ENCODE measurements around the gene WDR36. TPM values are rescaled to one million over a fixed set of nuclear protein-coding genes. Genes with fewer than 3 reads are reported as not detected.

Gene WDR36
- polyA plus RNA-seq, 1 of the 3 experiments (the other 2 are of a cell fraction), result 6.7 TPM

- TF ChIP-seq CTCF (IDR thresholded peaks at IDR 0.05), result peak; percentile 99
Measured at GRCh38 chr5:111158105-111158744, 66.1 kb downstream of the WDR36 start (continued).

GRCh38 chr5:111159845-111160244 lies 67.7 kb downstream of the WDR36 start:
- H3K27me3 ChIP-seq (ENCODE audit: insufficient read depth), result no peaks in the 10 kb centered on the region
- no peaks in the 10 kb centered on the region for H3K36me3 ChIP-seq (replicated peaks in 1 of 2; ENCODE audit: control insufficient read depth in 1 of 2, insufficient read depth in 2 of 2, low read length in 1 of 2)
- CTCF ChIA-PET, result interaction anchor here (0.8 to 5.0 kb wide), 9 partner anchors 10 to 321 kb away, joined by 3 to 35 read pairs (median 7); partner anchors contain the start of gene CAMK4
- H3K27ac ChIP-seq (ENCODE audit: low read depth in 2 of 2, low read length in 1 of 2), result no peak overlapping the region
- H3K4me3 ChIP-seq (ENCODE audit: low read depth in 2 of 2, low read length in 1 of 2), result no peak overlapping the region
- DNase-seq, result no peak
- H3K4me1 ChIP-seq (ENCODE audit: control insufficient read depth in 1 of 2, insufficient read depth in 2 of 2, low read depth in 1 of 2, low read length in 1 of 2), result no peaks in the 10 kb centered on the region; a peak in 1 of 4 replicates
- no peak for TF ChIP-seq TCF12 (IDR thresholded peaks at IDR 0.05)
- TF ChIP-seq TEAD4 (IDR thresholded peaks at IDR 0.05; ENCODE audit: borderline replicate concordance, insufficient read depth), result no peak
- no peak for TF ChIP-seq NRF1 (IDR thresholded peaks at IDR 0.05; ENCODE audit: low read depth, low read length)
- no peak for TF ChIP-seq MAX (IDR thresholded peaks at IDR 0.05; ENCODE audit: low read depth)
- TF ChIP-seq EZH2phosphoT487 (IDR thresholded peaks at IDR 0.05; ENCODE audit: borderline replicate concordance, low read depth), result no peak
- TF ChIP-seq GABPA (IDR thresholded peaks at IDR 0.05; ENCODE audit: low read depth), result no peak
- peak; percentile 11; the same call in 1 of the 2 replicates for TF ChIP-seq CTCF (IDR thresholded peaks at IDR 0.05)
- peak; percentile 19; the same call in 1 of the 2 replicates for TF ChIP-seq SMC3 (IDR thresholded peaks at IDR 0.05; ENCODE audit: low read depth, low read length)
- peak; percentile 49 for TF ChIP-seq RAD21 (IDR thresholded peaks at IDR 0.05; ENCODE audit: low read length)
- no peak overlapping the region for H3K9ac ChIP-seq
- H2AFZ ChIP-seq (ENCODE audit: low read depth), result no peak overlapping the region
- no peaks in the 10 kb centered on the region for H4K20me1 ChIP-seq (ENCODE audit: insufficient read depth)
- no peaks in the 10 kb centered on the region for H3K79me2 ChIP-seq (ENCODE audit: insufficient read depth)
- no peaks in the 10 kb centered on the region for H3K9me2 ChIP-seq
- POLR2A ChIA-PET, result no interaction called here
- WGBS (ENCODE audit: low lambda C conversion rate), result 72% methylated on average over 7 of the region's 7 CpGs
- no peak overlapping the region for H3K4me2 ChIP-seq
- no peaks in the 10 kb centered on the region for H3K9me3 ChIP-seq
- H3F3A ChIP-seq (replicated peaks; ENCODE audit: insufficient read depth), result no peaks in the 10 kb centered on the region

GRCh38 chr5:111163000-111163399 lies 70.9 kb downstream of the WDR36 start:
- no peak for DNase-seq
- CTCF ChIA-PET, result interaction anchor here (0.6 to 1.1 kb wide), 4 partner anchors 21 to 368 kb away, joined by 3 to 5 read pairs (median 4); no protein-coding TSS in a partner anchor
- no peak overlapping the region for H3K4me3 ChIP-seq (ENCODE audit: low read depth in 2 of 2, low read length in 1 of 2)
- TF ChIP-seq RCOR1 (IDR thresholded peaks at IDR 0.05; ENCODE audit: low read length) (no peak), RAD21 (IDR thresholded peaks at IDR 0.05; ENCODE audit: low read length) (no peak), MXI1 (IDR thresholded peaks at IDR 0.05; ENCODE audit: low read depth, low read length) (no peak), FOXM1 (IDR thresholded peaks at IDR 0.05; ENCODE audit: low read depth) (no peak), FOSL2 (IDR thresholded peaks at IDR 0.05; ENCODE audit: borderline replicate concordance, low read depth) (no peak), GABPA (IDR thresholded peaks at IDR 0.05; ENCODE audit: low read depth) (no peak), MEF2A (IDR thresholded peaks at IDR 0.05; ENCODE audit: borderline replicate concordance, low read depth) (no peak), CHD2 (IDR thresholded peaks at IDR 0.05; ENCODE audit: low read length, partially characterized antibody) (no peak), ELF1 (IDR thresholded peaks at IDR 0.05) (no peak), EP300 (IDR thresholded peaks at IDR 0.05; ENCODE audit: borderline replicate concordance in 1 of 2, low read depth in 1 of 2, low read length in 1 of 2) (no peak), RXRA (IDR thresholded peaks at IDR 0.05; ENCODE audit: borderline replicate concordance, low read depth) (no peak), SMC3 (IDR thresholded peaks at IDR 0.05; ENCODE audit: low read depth, low read length) (no peak), MAX (IDR thresholded peaks at IDR 0.05; ENCODE audit: low read depth) (no peak), CTCF (IDR thresholded peaks at IDR 0.05) (no peak)

More at GRCh38 chr5:111163000-111163399, 70.9 kb downstream of the WDR36 start:
- WGBS (ENCODE audit: low lambda C conversion rate), result 80% methylated on average over 1 of the region's 1 CpG
- no peaks in the 10 kb centered on the region; a peak in 1 of 4 replicates for H3K4me1 ChIP-seq (ENCODE audit: control insufficient read depth in 1 of 2, insufficient read depth in 2 of 2, low read depth in 1 of 2, low read length in 1 of 2)
- H3K9ac ChIP-seq, result no peak overlapping the region
- no peaks in the 10 kb centered on the region for H3K36me3 ChIP-seq (replicated peaks in 1 of 2; ENCODE audit: control insufficient read depth in 1 of 2, insufficient read depth in 2 of 2, low read length in 1 of 2)
- POLR2A ChIA-PET, result no interaction called here
- H3K9me2 ChIP-seq, result no peaks in the 10 kb centered on the region
- H4K20me1 ChIP-seq (ENCODE audit: insufficient read depth), result no peaks in the 10 kb centered on the region
- no peaks in the 10 kb centered on the region for H3K79me2 ChIP-seq (ENCODE audit: insufficient read depth)
- no peak overlapping the region for H3K27ac ChIP-seq (ENCODE audit: low read depth in 2 of 2, low read length in 1 of 2)
- H2AFZ ChIP-seq (ENCODE audit: low read depth), result no peak overlapping the region
- H3K4me2 ChIP-seq, result no peak overlapping the region
- H3K9me3 ChIP-seq, result no peaks in the 10 kb centered on the region
- H3K27me3 ChIP-seq (ENCODE audit: insufficient read depth), result no peaks in the 10 kb centered on the region
- no peaks in the 10 kb centered on the region for H3F3A ChIP-seq (replicated peaks; ENCODE audit: insufficient read depth)

Data from SK-N-SH (cell line).